ENCODE data around the gene ASIC2. TPM values are rescaled to one million over a fixed set of nuclear protein-coding genes. Genes with fewer than 3 reads are reported as not detected.
A peak's percentile ranks its signal among the peaks of the same experiment; 100 is the strongest.

ASIC2 gene
- total RNA-seq, 1 donor: not detected

GRCh38 chr17:33038740-33039139 is 254.4 kb downstream of the ASIC2 start:
- no peaks in the 10 kb centered on the region for H3K36me3 ChIP-seq (ENCODE audit: insufficient read depth, low read length)

DNA sequence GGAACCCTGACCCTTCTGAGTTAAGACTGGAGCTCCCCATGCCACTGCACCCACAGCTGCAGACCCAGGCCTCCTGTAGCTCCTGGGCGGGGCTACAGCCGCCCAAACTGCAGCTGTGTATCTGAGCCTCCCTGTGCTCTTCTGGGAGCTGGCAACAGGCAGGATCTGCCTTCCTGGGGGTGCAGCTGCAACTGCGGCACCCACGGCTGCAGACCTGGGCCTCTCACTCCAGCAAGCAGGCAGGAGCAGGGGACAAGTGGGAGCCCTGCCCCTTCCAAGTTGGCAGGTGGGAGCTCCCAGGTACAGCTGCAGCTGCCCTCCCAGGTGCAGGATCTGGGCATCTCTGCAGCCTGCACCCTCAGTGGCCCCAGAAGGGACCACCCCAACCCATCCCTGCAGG is 259.9 kb downstream of the ASIC2 start:
- no peak overlapping the region for H3K27ac ChIP-seq (ENCODE audit: low read depth, low read length)
- no peaks in the 10 kb centered on the region for H3K9me3 ChIP-seq (ENCODE audit: low read depth, low read length)
- no peaks in the 10 kb centered on the region for H3K79me2 ChIP-seq (ENCODE audit: insufficient read depth, low read length)
- H4K20me1 ChIP-seq (ENCODE audit: insufficient read depth, low read length): no peaks in the 10 kb centered on the region
- DNase-seq (ENCODE audit: insufficient read length, low spot score, missing footprints): no peak
- no peaks in the 10 kb centered on the region for H3K4me1 ChIP-seq (ENCODE audit: insufficient read depth, low read length)
- no peaks in the 10 kb centered on the region for H3K36me3 ChIP-seq (ENCODE audit: insufficient read depth, low read length)
- no peak overlapping the region for H3K4me2 ChIP-seq (ENCODE audit: insufficient read depth, low read length)
- TF ChIP-seq, protein P1, sequence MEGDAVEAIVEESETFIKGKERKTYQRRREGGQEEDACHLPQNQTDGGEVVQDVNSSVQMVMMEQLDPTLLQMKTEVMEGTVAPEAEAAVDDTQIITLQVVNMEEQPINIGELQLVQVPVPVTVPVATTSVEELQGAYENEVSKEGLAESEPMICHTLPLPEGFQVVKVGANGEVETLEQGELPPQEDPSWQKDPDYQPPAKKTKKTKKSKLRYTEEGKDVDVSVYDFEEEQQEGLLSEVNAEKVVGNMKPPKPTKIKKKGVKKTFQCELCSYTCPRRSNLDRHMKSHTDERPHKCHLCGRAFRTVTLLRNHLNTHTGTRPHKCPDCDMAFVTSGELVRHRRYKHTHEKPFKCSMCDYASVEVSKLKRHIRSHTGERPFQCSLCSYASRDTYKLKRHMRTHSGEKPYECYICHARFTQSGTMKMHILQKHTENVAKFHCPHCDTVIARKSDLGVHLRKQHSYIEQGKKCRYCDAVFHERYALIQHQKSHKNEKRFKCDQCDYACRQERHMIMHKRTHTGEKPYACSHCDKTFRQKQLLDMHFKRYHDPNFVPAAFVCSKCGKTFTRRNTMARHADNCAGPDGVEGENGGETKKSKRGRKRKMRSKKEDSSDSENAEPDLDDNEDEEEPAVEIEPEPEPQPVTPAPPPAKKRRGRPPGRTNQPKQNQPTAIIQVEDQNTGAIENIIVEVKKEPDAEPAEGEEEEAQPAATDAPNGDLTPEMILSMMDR (IDR thresholded peaks at IDR 0.05; ENCODE audit: extremely low read depth, low read depth, low read length): no peak
- no peak overlapping the region for H2AFZ ChIP-seq (ENCODE audit: low read length)
- H3K27me3 ChIP-seq (ENCODE audit: insufficient read depth, low read length): no peaks in the 10 kb centered on the region
- no peak overlapping the region for H3K4me3 ChIP-seq (ENCODE audit: insufficient read depth, low read length)

More at GRCh38 chr17:33038740-33039139, 254.4 kb downstream of the ASIC2 start:
- Histone ChIP-seq H3K9me3 (ENCODE audit: low read depth, low read length) (no peaks in the 10 kb centered on the region), H4K20me1 (ENCODE audit: insufficient read depth, low read length) (no peaks in the 10 kb centered on the region), H3K4me1 (ENCODE audit: insufficient read depth, low read length) (no peaks in the 10 kb centered on the region), H3K4me2 (ENCODE audit: insufficient read depth, low read length) (no peak overlapping the region), H2AFZ (ENCODE audit: low read length) (no peak overlapping the region), H3K79me2 (ENCODE audit: insufficient read depth, low read length) (no peaks in the 10 kb centered on the region), H3K4me3 (ENCODE audit: insufficient read depth, low read length) (no peak overlapping the region), H3K27ac (ENCODE audit: low read depth, low read length) (no peak overlapping the region), H3K27me3 (ENCODE audit: insufficient read depth, low read length) (no peaks in the 10 kb centered on the region)
- no peak for DNase-seq (ENCODE audit: insufficient read length, low spot score, missing footprints)
- TF ChIP-seq, protein P1 (IDR thresholded peaks at IDR 0.05; ENCODE audit: extremely low read depth, low read depth, low read length): peak; percentile 59

GRCh38 chr17:33028778-33029177 is 264.3 kb downstream of the ASIC2 start:
- Histone ChIP-seq H3K27me3 (ENCODE audit: insufficient read depth, low read length) (no peaks in the 10 kb centered on the region), H3K36me3 (ENCODE audit: insufficient read depth, low read length) (no peaks in the 10 kb centered on the region), H3K4me2 (ENCODE audit: insufficient read depth, low read length) (no peak overlapping the region), H3K4me3 (ENCODE audit: insufficient read depth, low read length) (no peak overlapping the region), H4K20me1 (ENCODE audit: insufficient read depth, low read length) (no peaks in the 10 kb centered on the region), H2AFZ (ENCODE audit: low read length) (no peak overlapping the region), H3K79me2 (ENCODE audit: insufficient read depth, low read length) (no peaks in the 10 kb centered on the region), H3K27ac (ENCODE audit: low read depth, low read length) (no peak overlapping the region), H3K4me1 (ENCODE audit: insufficient read depth, low read length) (no peaks in the 10 kb centered on the region), H3K9me3 (ENCODE audit: low read depth, low read length) (no peaks in the 10 kb centered on the region)
- no peak for DNase-seq (ENCODE audit: insufficient read length, low spot score, missing footprints)
- TF ChIP-seq, protein P1 (IDR thresholded peaks at IDR 0.05; ENCODE audit: extremely low read depth, low read depth, low read length): no peak

DNA sequence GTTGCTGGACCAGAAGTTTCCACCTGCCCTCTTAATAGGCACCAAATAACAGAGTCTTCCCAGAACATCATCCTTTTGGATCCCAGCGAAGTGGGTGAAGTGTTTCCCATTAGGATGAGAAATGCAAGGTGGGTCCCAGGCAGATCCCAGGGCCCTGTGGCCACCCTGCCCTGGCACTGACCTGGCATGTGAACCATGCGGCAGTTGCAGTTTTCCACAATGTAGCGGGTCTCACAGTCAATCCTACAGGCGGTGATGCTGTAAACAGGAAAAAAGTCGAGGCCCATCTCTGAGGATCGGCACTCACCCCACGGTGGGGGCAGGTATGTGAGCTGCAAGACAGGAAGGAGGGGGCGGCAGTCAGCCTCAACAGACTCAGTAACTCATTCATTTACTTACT is 265.0 kb downstream of the ASIC2 start:
- H3K9me3 ChIP-seq (ENCODE audit: low read depth, low read length): no peaks in the 10 kb centered on the region
- no peaks in the 10 kb centered on the region for H3K27me3 ChIP-seq (ENCODE audit: insufficient read depth, low read length)
- no peak overlapping the region for H3K4me2 ChIP-seq (ENCODE audit: insufficient read depth, low read length)
- no peak for DNase-seq (ENCODE audit: insufficient read length, low spot score, missing footprints)
- TF ChIP-seq, protein P1 (IDR thresholded peaks at IDR 0.05; ENCODE audit: extremely low read depth, low read depth, low read length): no peak
- H2AFZ ChIP-seq (ENCODE audit: low read length): no peak overlapping the region
- H3K79me2 ChIP-seq (ENCODE audit: insufficient read depth, low read length): no peaks in the 10 kb centered on the region
- H3K27ac ChIP-seq (ENCODE audit: low read depth, low read length): no peak overlapping the region
- no peaks in the 10 kb centered on the region for H4K20me1 ChIP-seq (ENCODE audit: insufficient read depth, low read length)
- no peaks in the 10 kb centered on the region for H3K36me3 ChIP-seq (ENCODE audit: insufficient read depth, low read length)
- no peaks in the 10 kb centered on the region for H3K4me1 ChIP-seq (ENCODE audit: insufficient read depth, low read length)
- no peak overlapping the region for H3K4me3 ChIP-seq (ENCODE audit: insufficient read depth, low read length)

Data from osteoblast (primary cell).